ENCODE data around the gene FTH1. TPM values are rescaled to one million over a fixed set of nuclear protein-coding genes. Genes with fewer than 3 reads are reported as not detected.
A peak's percentile ranks its signal among the peaks of the same experiment; 100 is the strongest.

Gene FTH1
- total RNA-seq, 1 experiment from 2014 or later = 6,804 TPM

DNA sequence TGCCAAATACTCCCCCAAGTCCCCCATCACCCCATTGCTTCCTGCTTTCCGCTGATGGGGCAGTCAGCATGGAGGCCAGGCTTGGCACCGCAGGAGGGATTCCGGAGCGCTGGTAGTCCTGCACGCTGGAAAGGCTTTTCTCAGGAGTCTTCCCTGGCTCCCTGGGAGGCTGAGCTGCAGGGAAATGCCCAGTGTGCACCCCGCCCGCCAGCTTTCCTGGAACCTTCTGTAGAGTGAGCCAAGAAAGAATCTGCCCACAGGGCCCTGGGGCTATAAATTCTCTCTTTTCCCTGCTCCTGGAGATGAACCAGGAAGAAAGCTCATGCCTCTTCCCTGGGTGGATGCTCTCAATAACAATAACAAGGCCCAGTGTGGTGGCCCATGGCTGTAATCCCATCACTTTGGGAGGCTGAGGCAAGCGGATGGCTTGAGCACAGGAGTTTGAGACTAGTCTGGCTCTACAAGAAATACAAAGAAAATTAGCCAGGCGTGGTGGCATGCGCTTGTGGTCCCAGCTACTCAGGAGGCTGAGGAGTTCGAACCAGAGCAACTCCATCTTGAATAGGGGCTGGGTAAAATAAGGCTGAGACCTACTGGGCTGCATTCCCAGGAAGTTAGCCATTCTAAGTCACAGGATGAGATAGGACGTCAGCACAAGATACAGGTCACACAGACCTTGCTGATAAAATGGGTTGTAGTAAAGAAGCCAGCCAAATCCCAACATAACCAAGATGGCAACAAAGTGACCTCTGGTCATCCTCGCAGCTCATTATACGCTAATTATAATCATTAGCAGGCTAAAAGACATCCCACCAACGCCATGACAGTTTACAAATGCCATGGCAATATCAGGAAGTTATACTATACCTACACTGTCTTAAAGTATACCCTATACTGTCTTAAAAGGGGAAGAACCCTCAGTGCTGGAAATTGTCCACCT lies 46.4 kb upstream of the FTH1 start:
- Histone ChIP-seq H3F3A (ENCODE audit: insufficient read depth, low read depth) (peaks cover 41% of the 10 kb centered on the region), H3K4me3 (peak overlapping the region; percentile 33; the same call in 1 of the 2 replicates), H3K4me2 (peak overlapping the region; percentile 78), H3K9me3 (ENCODE audit: insufficient read depth, low read depth) (no peaks in the 10 kb centered on the region), H3K36me3 (ENCODE audit: low read depth) (no peaks in the 10 kb centered on the region), H4K20me1 (ENCODE audit: insufficient read depth) (no peaks in the 10 kb centered on the region), H3K4me1 (replicated peaks; ENCODE audit: insufficient read depth) (peaks cover 46% of the 10 kb centered on the region), H3K27ac (peak overlapping the region; percentile 72), H2AFZ (no peak overlapping the region), H3K27me3 (ENCODE audit: insufficient read depth, low read depth) (no peaks in the 10 kb centered on the region), H3K79me2 (ENCODE audit: low read depth) (no peaks in the 10 kb centered on the region), H3K9me2 (ENCODE audit: insufficient read depth) (no peaks in the 10 kb centered on the region)
- BruUV-seq (replicated peaks) = no TSS peak
- CTCF ChIA-PET = interaction anchor here (0.5 to 1.8 kb wide), 4 partner anchors 28 to 99 kb away, joined by 4 to 8 read pairs (median 6); no protein-coding TSS in a partner anchor
- DNase-seq = peak; percentile 80 to 83
- no peak for TF ChIP-seq EZH2 (IDR thresholded peaks at IDR 0.05; ENCODE audit: low read depth)
- TF ChIP-seq, protein P1, sequence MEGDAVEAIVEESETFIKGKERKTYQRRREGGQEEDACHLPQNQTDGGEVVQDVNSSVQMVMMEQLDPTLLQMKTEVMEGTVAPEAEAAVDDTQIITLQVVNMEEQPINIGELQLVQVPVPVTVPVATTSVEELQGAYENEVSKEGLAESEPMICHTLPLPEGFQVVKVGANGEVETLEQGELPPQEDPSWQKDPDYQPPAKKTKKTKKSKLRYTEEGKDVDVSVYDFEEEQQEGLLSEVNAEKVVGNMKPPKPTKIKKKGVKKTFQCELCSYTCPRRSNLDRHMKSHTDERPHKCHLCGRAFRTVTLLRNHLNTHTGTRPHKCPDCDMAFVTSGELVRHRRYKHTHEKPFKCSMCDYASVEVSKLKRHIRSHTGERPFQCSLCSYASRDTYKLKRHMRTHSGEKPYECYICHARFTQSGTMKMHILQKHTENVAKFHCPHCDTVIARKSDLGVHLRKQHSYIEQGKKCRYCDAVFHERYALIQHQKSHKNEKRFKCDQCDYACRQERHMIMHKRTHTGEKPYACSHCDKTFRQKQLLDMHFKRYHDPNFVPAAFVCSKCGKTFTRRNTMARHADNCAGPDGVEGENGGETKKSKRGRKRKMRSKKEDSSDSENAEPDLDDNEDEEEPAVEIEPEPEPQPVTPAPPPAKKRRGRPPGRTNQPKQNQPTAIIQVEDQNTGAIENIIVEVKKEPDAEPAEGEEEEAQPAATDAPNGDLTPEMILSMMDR (conservative IDR thresholded peaks at IDR 0.05) = no peak
- intact Hi-C loops (cut with micrococcal nuclease; ENCODE audit: unreplicated experiment) = loop anchor here (1.0 to 2.0 kb wide), 4 partner anchors 11 to 42 kb away; no protein-coding TSS in a partner anchor
- POLR2A ChIA-PET (ENCODE audit: unreplicated experiment) = interaction anchor here (0.5 to 2.0 kb wide), 9 partner anchors 9 to 827 kb away, joined by 3 to 42 read pairs (median 5); no protein-coding TSS in a partner anchor

DNA sequence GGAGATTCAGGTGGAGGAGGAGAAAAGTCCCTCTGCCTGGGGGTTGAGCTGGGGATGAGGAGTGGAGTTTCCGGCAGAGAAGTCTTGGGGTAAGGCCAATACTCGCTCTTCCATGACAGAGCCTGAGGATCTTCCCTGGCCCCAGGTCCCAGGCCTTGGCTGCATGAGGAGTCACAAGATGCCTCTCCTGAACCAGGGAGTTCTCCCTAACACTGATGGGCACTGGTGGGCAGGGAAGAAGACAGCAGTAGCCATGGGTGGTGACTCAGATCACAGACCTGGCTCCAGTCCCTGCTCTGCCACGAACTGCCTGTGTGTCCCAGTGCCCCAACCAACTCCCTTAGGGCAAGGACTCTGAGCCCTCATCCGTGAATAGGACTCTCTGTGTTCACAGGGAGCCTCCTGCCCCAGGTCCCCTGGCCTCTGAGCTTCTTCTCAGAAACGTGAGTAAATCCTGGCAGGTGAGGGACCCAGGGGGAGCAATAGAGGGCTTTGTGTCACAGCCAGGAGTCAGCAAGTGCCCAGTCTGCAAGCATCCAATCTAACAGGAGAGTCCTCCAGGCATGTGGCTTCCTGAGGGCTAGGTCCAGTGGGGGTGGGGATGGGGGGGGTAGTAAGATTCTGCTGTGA lies 45.5 kb upstream of the FTH1 start:
- peaks cover 41% of the 10 kb centered on the region for H3F3A ChIP-seq (ENCODE audit: insufficient read depth, low read depth)
- no peaks in the 10 kb centered on the region for H3K79me2 ChIP-seq (ENCODE audit: low read depth)
- no peaks in the 10 kb centered on the region for H4K20me1 ChIP-seq (ENCODE audit: insufficient read depth)
- no peaks in the 10 kb centered on the region for H3K9me2 ChIP-seq (ENCODE audit: insufficient read depth)
- peak overlapping the region; percentile 78 for H3K4me2 ChIP-seq
- BruUV-seq (replicated peaks) = TSS peak; percentile 74
- no peaks in the 10 kb centered on the region for H3K27me3 ChIP-seq (ENCODE audit: insufficient read depth, low read depth)
- peak; percentile 77 to 87 for DNase-seq
- H3K9me3 ChIP-seq (ENCODE audit: insufficient read depth, low read depth) = no peaks in the 10 kb centered on the region
- H3K4me3 ChIP-seq = peak overlapping the region; percentile 33; the same call in 1 of the 2 replicates
- H2AFZ ChIP-seq = no peak overlapping the region
- peak overlapping the region; percentile 72 for H3K27ac ChIP-seq
- intact Hi-C loops (cut with micrococcal nuclease; ENCODE audit: unreplicated experiment) = loop anchor here (1.0 to 2.0 kb wide), 4 partner anchors 12 to 42 kb away; no protein-coding TSS in a partner anchor
- POLR2A ChIA-PET (ENCODE audit: unreplicated experiment) = interaction anchor here (0.6 to 2.0 kb wide), 11 partner anchors 12 to 828 kb away, joined by 3 to 42 read pairs (median 5); partner anchors contain the start of gene POLR2G
- H3K36me3 ChIP-seq (ENCODE audit: low read depth) = no peaks in the 10 kb centered on the region
- peaks cover 46% of the 10 kb centered on the region for H3K4me1 ChIP-seq (replicated peaks; ENCODE audit: insufficient read depth)
- TF ChIP-seq, protein P1 (conservative IDR thresholded peaks at IDR 0.05) = no peak
- TF ChIP-seq EZH2 (IDR thresholded peaks at IDR 0.05; ENCODE audit: low read depth) = no peak
- CTCF ChIA-PET = interaction anchor here (0.6 to 1.8 kb wide), 7 partner anchors 19 to 41 kb away, joined by 3 to 8 read pairs (median 4); no protein-coding TSS in a partner anchor

DNA sequence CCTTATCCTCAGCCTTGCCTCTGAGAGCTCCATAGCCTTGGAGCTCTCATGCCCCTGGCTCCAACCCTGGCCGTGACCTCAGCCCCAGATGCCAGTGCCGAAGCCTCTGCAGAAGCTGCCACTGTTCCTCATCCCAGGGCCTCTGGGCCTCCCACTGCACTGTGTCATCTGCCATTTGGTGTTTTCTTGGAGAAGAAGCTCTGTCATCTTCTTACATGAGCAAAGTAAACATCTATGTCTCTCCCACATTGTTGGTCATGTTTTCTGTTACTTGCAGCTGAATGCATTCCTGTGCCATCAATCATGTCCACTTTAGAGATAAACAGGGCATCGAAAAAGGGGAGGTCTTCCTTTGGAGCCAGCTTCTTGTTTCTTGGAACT lies 45.0 kb upstream of the FTH1 start:
- Histone ChIP-seq H3K79me2 (ENCODE audit: low read depth) (no peaks in the 10 kb centered on the region), H3K9me2 (ENCODE audit: insufficient read depth) (no peaks in the 10 kb centered on the region), H3K36me3 (ENCODE audit: low read depth) (no peaks in the 10 kb centered on the region), H4K20me1 (ENCODE audit: insufficient read depth) (no peaks in the 10 kb centered on the region), H3K9me3 (ENCODE audit: insufficient read depth, low read depth) (no peaks in the 10 kb centered on the region), H3F3A (ENCODE audit: insufficient read depth, low read depth) (peaks cover 41% of the 10 kb centered on the region), H3K4me3 (peak overlapping the region; percentile 33; the same call in 1 of the 2 replicates), H3K4me1 (replicated peaks; ENCODE audit: insufficient read depth) (peaks cover 46% of the 10 kb centered on the region), H2AFZ (no peak overlapping the region), H3K27ac (peak overlapping the region; percentile 72), H3K4me2 (peak overlapping the region; percentile 78), H3K27me3 (ENCODE audit: insufficient read depth, low read depth) (no peaks in the 10 kb centered on the region)
- ChIA-PET POLR2A (ENCODE audit: unreplicated experiment) (interaction anchor here (0.6 to 2.0 kb wide), 11 partner anchors 13 to 749 kb away, joined by 3 to 42 read pairs (median 5); partner anchors contain the start of gene POLR2G), CTCF (interaction anchor here (0.7 to 1.8 kb wide), 6 partner anchors 26 to 42 kb away, joined by 3 to 8 read pairs (median 4); no protein-coding TSS in a partner anchor)
- TF ChIP-seq, protein P1 (conservative IDR thresholded peaks at IDR 0.05) = no peak
- TF ChIP-seq EZH2 (IDR thresholded peaks at IDR 0.05; ENCODE audit: low read depth) = no peak
- intact Hi-C loops (cut with micrococcal nuclease; ENCODE audit: unreplicated experiment) = loop anchor here (2.0 kb wide), 2 partner anchors 32 to 42 kb away; no protein-coding TSS in a partner anchor
- BruUV-seq (replicated peaks) = TSS peak; percentile 64
- peak in 1 of 2 experiments; percentile 86 for DNase-seq

All from PC-9 (cell line).